ENCODE measurements around the gene ENO2.

The ENO2 gene

DNA sequence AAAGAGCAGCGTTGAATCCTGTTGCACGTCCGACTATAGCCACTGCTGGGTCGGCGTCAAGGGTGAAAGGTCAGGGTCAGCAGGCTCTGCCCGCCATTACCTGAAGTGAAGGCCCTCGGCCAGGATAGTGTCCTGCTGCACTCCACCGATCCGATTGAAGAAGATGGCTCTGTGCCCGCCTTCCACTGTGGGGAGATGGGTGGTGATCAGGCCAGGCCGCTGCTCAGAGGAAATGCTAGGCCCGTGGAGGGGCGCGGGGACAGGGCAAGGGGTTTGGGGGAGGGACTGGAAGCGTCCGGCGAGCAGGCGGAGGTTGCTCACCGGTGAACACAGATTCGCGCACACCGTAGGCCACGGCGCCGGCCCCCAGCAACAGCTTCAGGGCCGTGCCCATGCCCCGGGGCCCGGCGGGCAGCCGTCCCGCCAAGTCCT is 55.7 kb downstream of the ENO2 start:
- no peak for TF ChIP-seq CTCF (conservative IDR thresholded peaks at IDR 0.05; ENCODE audit: low read length)
- peak overlapping the region; percentile 74 for H3K4me3 ChIP-seq (ENCODE audit: low read length)
- no peak for DNase-seq (ENCODE audit: low read depth)

Data from AG10803 (cell line).